Measurements from ENCODE around the gene CHTF18.

CHTF18 gene

DNA sequence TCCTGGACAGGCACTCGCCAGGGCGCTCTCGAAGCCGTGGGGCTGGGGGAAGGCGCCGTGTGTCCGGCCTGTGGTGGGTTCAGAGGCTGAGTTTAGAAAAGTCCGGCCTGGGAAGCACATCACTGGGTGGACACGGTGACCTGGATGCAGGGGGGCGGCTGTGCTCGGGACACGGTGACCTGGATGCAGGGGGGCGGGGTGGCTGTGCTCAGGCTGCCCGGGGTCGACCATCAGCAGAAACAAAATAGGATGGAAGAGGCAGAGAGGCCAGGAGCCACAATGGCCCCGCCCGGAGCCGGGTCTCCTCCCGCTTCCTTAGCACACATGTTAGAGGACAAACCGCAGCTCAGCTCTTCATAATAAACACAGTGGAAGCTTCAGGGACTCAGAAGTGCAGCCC lies 55.4 kb downstream of the CHTF18 start:
- TF ChIP-seq, protein P1, sequence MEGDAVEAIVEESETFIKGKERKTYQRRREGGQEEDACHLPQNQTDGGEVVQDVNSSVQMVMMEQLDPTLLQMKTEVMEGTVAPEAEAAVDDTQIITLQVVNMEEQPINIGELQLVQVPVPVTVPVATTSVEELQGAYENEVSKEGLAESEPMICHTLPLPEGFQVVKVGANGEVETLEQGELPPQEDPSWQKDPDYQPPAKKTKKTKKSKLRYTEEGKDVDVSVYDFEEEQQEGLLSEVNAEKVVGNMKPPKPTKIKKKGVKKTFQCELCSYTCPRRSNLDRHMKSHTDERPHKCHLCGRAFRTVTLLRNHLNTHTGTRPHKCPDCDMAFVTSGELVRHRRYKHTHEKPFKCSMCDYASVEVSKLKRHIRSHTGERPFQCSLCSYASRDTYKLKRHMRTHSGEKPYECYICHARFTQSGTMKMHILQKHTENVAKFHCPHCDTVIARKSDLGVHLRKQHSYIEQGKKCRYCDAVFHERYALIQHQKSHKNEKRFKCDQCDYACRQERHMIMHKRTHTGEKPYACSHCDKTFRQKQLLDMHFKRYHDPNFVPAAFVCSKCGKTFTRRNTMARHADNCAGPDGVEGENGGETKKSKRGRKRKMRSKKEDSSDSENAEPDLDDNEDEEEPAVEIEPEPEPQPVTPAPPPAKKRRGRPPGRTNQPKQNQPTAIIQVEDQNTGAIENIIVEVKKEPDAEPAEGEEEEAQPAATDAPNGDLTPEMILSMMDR (IDR thresholded peaks at IDR 0.05), result no peak

DNA sequence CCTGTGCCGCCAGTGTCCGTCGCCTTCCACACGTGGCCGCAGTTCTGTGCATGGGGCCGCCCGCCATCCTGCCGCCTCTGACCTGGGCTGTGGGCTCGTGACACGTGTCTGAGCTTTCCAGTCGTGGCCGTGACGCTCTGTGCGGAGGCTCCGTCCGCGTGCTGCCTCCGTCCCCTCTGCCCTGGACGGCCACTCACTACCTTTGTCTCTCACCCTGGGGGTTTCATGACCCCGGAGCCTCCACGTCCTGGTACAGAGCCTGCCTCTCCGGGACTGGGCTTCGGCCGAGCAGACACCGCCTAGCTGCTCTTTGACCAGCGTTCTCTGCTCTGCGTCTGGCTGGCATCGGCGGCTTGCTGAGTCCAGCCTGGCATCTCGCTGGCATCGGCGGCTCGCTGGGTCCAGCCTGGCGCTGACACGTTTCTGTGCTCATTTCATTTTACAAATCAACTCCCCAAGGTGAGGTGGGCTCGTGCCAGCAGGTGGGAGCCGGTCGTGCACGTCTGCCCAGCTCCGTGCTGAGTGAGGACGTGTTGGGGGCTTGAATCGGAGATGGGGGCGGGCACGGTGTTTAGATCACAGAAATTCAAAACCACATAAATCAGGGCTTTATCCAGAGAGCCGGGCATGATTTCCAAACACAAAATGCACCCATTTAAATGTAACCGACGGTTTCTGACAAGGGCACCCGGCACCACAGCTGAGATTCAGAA lies 56.4 kb downstream of the CHTF18 start:
- TF ChIP-seq, protein P1 (IDR thresholded peaks at IDR 0.05), result no peak

DNA sequence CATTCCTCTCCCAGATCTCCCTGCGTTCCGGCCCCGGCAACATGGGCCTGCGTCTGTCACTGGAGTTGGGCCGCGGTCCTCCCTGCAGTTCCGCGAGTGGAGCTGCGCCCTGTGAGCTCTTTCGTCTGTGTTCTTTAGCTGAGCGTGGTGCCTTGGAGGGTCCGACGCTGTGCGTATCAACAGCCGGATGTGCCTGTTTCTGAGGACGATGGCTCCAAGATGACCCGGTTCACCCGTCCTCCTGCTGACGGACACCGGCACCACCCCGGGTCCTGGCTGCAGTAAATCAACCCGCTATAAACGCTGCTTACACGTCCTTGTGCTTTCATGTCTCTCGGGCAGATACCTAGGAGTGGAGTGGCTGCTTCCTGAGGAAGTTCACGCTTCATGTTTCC lies 56.9 kb downstream of the CHTF18 start:
- TF ChIP-seq, protein P1 (IDR thresholded peaks at IDR 0.05), result no peak

DNA sequence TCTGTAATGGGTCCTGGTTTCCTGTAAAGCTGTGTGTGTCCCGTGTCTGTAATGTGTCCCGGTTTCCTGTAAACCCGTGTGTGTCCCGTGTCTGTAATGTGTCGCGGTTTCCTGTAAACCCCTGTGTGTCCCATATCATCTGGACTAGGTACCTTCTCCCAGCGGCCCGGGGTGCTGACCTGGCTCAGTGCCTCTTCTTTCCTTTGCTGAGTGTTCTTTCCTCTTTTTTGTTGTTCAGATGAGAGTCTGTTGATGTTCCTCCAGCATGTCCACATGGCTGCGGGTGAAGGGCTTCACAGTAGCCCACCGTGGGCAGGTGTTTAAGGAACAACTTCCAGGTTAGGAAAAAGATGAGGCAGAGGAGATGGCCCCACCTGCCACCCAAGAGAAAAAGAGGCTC lies 58.7 kb downstream of the CHTF18 start:
- TF ChIP-seq, protein P1 (IDR thresholded peaks at IDR 0.05), result no peak

Data from LNCAP (cell line).